MM.1S (cell line): ENCODE results near the gene RNF34.

Source experiments
- DNase-seq: peaks from one replicate; pipeline ENCODE4 v3.0.0-alpha.2; 2015
- H2AFZ ChIP-seq: fragments of 300-600 bp; sonication (generic); 2 replicates; pipeline ENCODE4 v1.6.0; 2016; ENCODE audit warnings: antibody characterized with exemption, low read length
- H3F3A ChIP-seq: fragments of 300-600 bp; sonication (generic); 2 replicates; pipeline ENCODE4 v1.6.1; 2016; ENCODE audit warnings: mild to moderate bottlenecking, antibody characterized with exemption, low read length, moderate library complexity, mixed read lengths; ENCODE audit not compliant: insufficient read depth
- H3K27ac ChIP-seq: fragments of 300-600 bp; sonication (generic); 2 replicates; pipeline ENCODE4 v1.5.1; 2016; ENCODE audit warnings: mild to moderate bottlenecking, low read length
- H3K27me3 ChIP-seq: fragments of 300-600 bp; sonication (generic); replicated peaks from 2 replicates; pipeline ENCODE4 v1.6.0; 2016; ENCODE audit warnings: low read length; ENCODE audit not compliant: insufficient read depth
- H3K36me3 ChIP-seq: fragments of 300-600 bp; sonication (generic); replicated peaks from 2 replicates; pipeline ENCODE4 v1.6.1; 2016; ENCODE audit warnings: mild to moderate bottlenecking, low read length, mixed read lengths; ENCODE audit not compliant: insufficient read depth
- H3K4me1 ChIP-seq: fragments of 300-600 bp; sonication (generic); 2 replicates; pipeline ENCODE4 v1.6.1; 2016; ENCODE audit warnings: low read length, mixed read lengths
- H3K4me2 ChIP-seq: fragments of 300-600 bp; sonication (generic); 2 replicates; pipeline ENCODE4 v1.6.0; 2016; ENCODE audit warnings: low read depth, low read length
- H3K4me3 ChIP-seq: fragments of 300-600 bp; sonication (generic); 2 replicates; pipeline ENCODE4 v1.5.1; 2016; ENCODE audit warnings: low read length, mixed read lengths
- H3K79me2 ChIP-seq: fragments of 300-600 bp; sonication (generic); 2 replicates; pipeline ENCODE4 v1.6.1; 2016; ENCODE audit warnings: mixed run types, low read length, mixed read lengths
- H3K9ac ChIP-seq: fragments of 300-600 bp; sonication (generic); 2 replicates; pipeline ENCODE4 v1.6.1; 2016; ENCODE audit warnings: low read length, mixed read lengths
- H3K9me2 ChIP-seq: fragments of 300-600 bp; sonication (generic); replicated peaks from 2 replicates; pipeline ENCODE4 v1.6.1; 2016; ENCODE audit warnings: mild to moderate bottlenecking, low read length, mixed read lengths; ENCODE audit not compliant: insufficient read depth
- H3K9me3 ChIP-seq: fragments of 300-600 bp; sonication (generic); replicated peaks from 2 replicates; pipeline ENCODE4 v1.6.1; 2016; ENCODE audit warnings: mild to moderate bottlenecking, low read length, mixed read lengths; ENCODE audit not compliant: insufficient read depth
- H4K20me1 ChIP-seq: fragments of 300-600 bp; sonication (generic); 2 replicates; pipeline ENCODE4 v1.6.1; 2016; ENCODE audit warnings: mild to moderate bottlenecking, low read length, moderate library complexity, mixed read lengths; ENCODE audit not compliant: insufficient read depth
- CTCF ChIP-seq: fragments of 300-600 bp; sonication (generic); IDR thresholded peaks from 2 replicates; pipeline ENCODE4 v1.5.1; 2016; ENCODE audit warnings: antibody characterized with exemption, low read length, mixed read lengths
- EZH2 ChIP-seq: fragments of 300-600 bp; sonication (generic); optimal IDR thresholded peaks from 2 replicates; pipeline ENCODE3; 2017; ENCODE audit warnings: low read depth, mild to moderate bottlenecking, antibody characterized with exemption, low read length, mixed read lengths
- EZH2phosphoT487 ChIP-seq: fragments of 300-600 bp; sonication (generic); IDR thresholded peaks from 2 replicates; pipeline ENCODE4 v1.6.1; 2018; ENCODE audit warnings: antibody characterized with exemption, low read length

RNF34 gene

GRCh38 chr12:121439715-121440114 is 39.8 kb downstream of the RNF34 start:
- no peaks in the 10 kb centered on the region for H3K79me2 ChIP-seq
- no peak overlapping the region for H3K27ac ChIP-seq
- H3K4me3 ChIP-seq = no peak overlapping the region
- H3K36me3 ChIP-seq = no peaks in the 10 kb centered on the region
- H4K20me1 ChIP-seq = no peaks in the 10 kb centered on the region
- no peaks in the 10 kb centered on the region for H3K27me3 ChIP-seq
- H3K9me2 ChIP-seq = no peaks in the 10 kb centered on the region
- H3F3A ChIP-seq = no peaks in the 10 kb centered on the region
- no peak for DNase-seq
- H2AFZ ChIP-seq = no peak overlapping the region
- H3K9ac ChIP-seq = no peak overlapping the region
- no peaks in the 10 kb centered on the region for H3K9me3 ChIP-seq
- no peak overlapping the region for H3K4me2 ChIP-seq
- TF ChIP-seq CTCF (no peak), EZH2 (no peak), EZH2phosphoT487 (no peak)
- no peaks in the 10 kb centered on the region for H3K4me1 ChIP-seq

- Histone ChIP-seq H2AFZ (no peak overlapping the region), H4K20me1 (no peaks in the 10 kb centered on the region), H3F3A (no peaks in the 10 kb centered on the region), H3K9me2 (no peaks in the 10 kb centered on the region), H3K9me3 (no peaks in the 10 kb centered on the region), H3K27me3 (no peaks in the 10 kb centered on the region), H3K27ac (no peak overlapping the region), H3K4me1 (no peaks in the 10 kb centered on the region), H3K36me3 (no peaks in the 10 kb centered on the region), H3K4me2 (no peak overlapping the region), H3K79me2 (no peaks in the 10 kb centered on the region), H3K4me3 (no peak overlapping the region), H3K9ac (no peak overlapping the region)
- TF ChIP-seq EZH2phosphoT487 (no peak), CTCF (no peak), EZH2 (no peak)
- DNase-seq = no peak
These were observed 40.9 kb downstream of the RNF34 start for GRCh38 chr12:121440768-121441167.

- no peak overlapping the region for H3K27ac ChIP-seq
- no peaks in the 10 kb centered on the region for H3K36me3 ChIP-seq
- no peaks in the 10 kb centered on the region for H3K79me2 ChIP-seq
- H4K20me1 ChIP-seq = no peaks in the 10 kb centered on the region
- H3K4me3 ChIP-seq = no peak overlapping the region
- no peak overlapping the region for H3K4me2 ChIP-seq
- H3F3A ChIP-seq = no peaks in the 10 kb centered on the region
- H3K9me2 ChIP-seq = no peaks in the 10 kb centered on the region
- H3K27me3 ChIP-seq = no peaks in the 10 kb centered on the region
- no peak for DNase-seq
- H3K9me3 ChIP-seq = no peaks in the 10 kb centered on the region
- H3K4me1 ChIP-seq = no peaks in the 10 kb centered on the region
- TF ChIP-seq EZH2 (no peak), EZH2phosphoT487 (no peak)
- no peak overlapping the region for H2AFZ ChIP-seq
- no peak overlapping the region for H3K9ac ChIP-seq
These were observed 41.6 kb downstream of the RNF34 start for GRCh38 chr12:121441555-121441954.

GRCh38 chr12:121442028-121442948 is 42.4 kb downstream of the RNF34 start:
- no peak overlapping the region for H2AFZ ChIP-seq
- H3K9me3 ChIP-seq = no peaks in the 10 kb centered on the region
- H3K9me2 ChIP-seq = no peaks in the 10 kb centered on the region
- H3K4me1 ChIP-seq = no peaks in the 10 kb centered on the region
- H3K4me2 ChIP-seq = no peak overlapping the region
- TF ChIP-seq EZH2phosphoT487 (no peak), CTCF (no peak), EZH2 (no peak)
- H3F3A ChIP-seq = no peaks in the 10 kb centered on the region
- no peaks in the 10 kb centered on the region for H4K20me1 ChIP-seq
- H3K36me3 ChIP-seq = no peaks in the 10 kb centered on the region
- H3K9ac ChIP-seq = no peak overlapping the region
- no peak for DNase-seq
- no peak overlapping the region for H3K27ac ChIP-seq
- no peaks in the 10 kb centered on the region for H3K79me2 ChIP-seq
- H3K4me3 ChIP-seq = no peak overlapping the region
- H3K27me3 ChIP-seq = no peaks in the 10 kb centered on the region
